Measurements from ENCODE around the gene TMEM156.
"Not testable (repeated sequence)": the region's sequence is repeated elsewhere in the genome, so short reads cannot be mapped to it uniquely, and the experiment has no call there.

The TMEM156 gene

DNA sequence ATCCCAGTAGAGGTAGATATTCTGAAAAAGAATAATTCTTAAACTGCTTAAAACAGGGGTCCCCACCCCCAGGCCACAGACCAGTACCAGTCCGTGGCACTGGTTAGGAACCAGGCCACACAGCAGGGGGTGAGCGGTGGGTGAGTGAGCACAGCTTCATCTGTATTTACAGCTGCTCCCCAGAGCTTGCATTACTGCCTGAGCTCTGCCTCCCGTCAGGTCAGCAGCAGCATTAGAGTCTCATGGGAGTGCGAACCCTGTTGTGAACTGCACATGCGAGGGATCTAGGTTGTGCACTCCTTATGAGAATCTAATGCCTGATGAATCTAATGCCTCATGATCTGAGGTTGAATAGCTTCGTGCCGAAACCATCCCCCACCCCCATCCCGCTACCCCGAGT lies 87.8 kb downstream of the TMEM156 start:
- DNase-seq (ENCODE audit: low read depth): no peak
- TF ChIP-seq, protein P1, sequence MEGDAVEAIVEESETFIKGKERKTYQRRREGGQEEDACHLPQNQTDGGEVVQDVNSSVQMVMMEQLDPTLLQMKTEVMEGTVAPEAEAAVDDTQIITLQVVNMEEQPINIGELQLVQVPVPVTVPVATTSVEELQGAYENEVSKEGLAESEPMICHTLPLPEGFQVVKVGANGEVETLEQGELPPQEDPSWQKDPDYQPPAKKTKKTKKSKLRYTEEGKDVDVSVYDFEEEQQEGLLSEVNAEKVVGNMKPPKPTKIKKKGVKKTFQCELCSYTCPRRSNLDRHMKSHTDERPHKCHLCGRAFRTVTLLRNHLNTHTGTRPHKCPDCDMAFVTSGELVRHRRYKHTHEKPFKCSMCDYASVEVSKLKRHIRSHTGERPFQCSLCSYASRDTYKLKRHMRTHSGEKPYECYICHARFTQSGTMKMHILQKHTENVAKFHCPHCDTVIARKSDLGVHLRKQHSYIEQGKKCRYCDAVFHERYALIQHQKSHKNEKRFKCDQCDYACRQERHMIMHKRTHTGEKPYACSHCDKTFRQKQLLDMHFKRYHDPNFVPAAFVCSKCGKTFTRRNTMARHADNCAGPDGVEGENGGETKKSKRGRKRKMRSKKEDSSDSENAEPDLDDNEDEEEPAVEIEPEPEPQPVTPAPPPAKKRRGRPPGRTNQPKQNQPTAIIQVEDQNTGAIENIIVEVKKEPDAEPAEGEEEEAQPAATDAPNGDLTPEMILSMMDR (IDR thresholded peaks at IDR 0.05; ENCODE audit: insufficient read depth, low read depth, low read length, missing control alignments): no peak
- H3K4me3 ChIP-seq (ENCODE audit: low read depth, low read length): no peak overlapping the region

DNA sequence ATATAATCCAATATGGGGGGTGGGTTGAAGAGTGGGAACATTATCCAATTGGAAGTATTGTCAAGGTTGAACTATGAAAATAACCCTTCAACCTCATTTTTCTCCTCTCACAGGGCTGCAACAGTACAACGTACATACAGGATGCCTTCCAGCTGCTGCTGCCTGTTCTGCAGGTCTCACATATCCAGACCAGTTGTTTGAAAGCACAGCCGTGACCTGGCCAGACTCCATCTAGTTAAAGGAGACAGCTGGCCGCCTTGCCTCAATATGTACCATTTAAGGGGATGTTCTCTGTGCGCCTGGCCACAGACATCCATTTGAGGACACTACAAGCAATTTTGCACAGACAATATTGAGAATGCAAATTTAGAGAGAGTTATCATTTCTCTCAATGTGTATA lies 88.9 kb downstream of the TMEM156 start:
- H3K4me3 ChIP-seq (ENCODE audit: low read depth, low read length): no peak overlapping the region
- TF ChIP-seq, protein P1 (IDR thresholded peaks at IDR 0.05; ENCODE audit: insufficient read depth, low read depth, low read length, missing control alignments): no peak
- no peak for DNase-seq (ENCODE audit: low read depth)

DNA sequence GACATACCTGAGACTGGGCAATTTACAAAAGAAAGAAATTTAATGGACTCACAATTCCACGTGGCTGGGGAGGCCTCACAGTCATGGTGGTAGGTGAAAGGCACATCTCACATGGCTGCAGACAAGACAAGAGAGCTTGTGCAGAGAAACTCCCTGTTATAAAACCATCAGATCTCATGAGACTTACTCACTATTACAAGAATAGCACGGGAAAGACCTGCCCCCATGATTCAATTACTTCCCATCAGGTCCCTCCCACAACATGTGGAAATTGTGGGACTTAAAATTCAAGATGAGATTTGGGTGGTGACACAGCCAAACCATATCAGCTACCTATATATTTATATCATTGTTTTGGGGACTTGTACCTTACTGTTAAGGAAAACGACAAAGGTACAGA lies 90.3 kb downstream of the TMEM156 start:
- not testable (repeated sequence) for H3K4me3 ChIP-seq (ENCODE audit: low read depth, low read length)

DNA sequence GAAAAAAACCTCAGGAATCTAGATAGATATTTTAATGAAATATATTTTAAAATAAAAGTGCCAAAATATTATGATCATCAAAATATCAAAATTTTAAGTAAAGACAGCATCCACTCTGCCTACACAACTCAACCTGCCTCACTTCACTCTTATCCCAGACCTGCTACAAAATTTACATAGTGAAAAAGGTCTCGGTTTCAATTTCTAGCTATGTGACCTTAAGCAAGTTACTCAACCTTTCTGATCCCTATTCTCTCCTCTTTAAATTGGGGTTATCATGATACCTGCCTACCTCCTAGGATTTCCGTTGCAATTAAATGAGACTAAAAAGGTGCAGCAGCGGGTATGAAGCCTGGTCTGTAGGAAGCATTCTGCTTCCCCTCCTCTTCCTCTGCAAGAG lies 91.7 kb downstream of the TMEM156 start:
- H3K4me3 ChIP-seq (ENCODE audit: low read depth, low read length): no peak overlapping the region
- TF ChIP-seq, protein P1 (IDR thresholded peaks at IDR 0.05; ENCODE audit: insufficient read depth, low read depth, low read length, missing control alignments): no peak
- DNase-seq (ENCODE audit: low read depth): peak; percentile 12

More for the DNA sequence above, 90.3 kb downstream of the TMEM156 start:
- DNase-seq (ENCODE audit: low read depth): not testable (repeated sequence)

DNA sequence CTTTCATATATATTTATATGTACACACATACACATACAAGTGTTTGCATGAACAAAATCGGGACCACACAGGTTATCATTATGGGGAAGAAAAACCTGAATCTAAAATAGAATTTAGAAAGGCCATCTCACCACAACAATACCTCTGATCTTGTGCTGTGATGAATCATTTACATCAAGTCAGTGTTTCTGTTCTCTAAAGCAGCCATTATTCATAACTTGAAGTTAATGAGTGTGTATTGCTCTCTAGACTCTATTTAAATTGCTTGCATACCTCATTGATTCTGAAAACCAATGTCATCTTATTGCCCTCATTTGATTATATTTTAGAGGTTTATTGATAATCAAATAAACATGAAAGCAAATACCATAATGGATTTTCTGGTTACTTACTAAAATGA lies 93.0 kb downstream of the TMEM156 start:
- peak; percentile 72 for DNase-seq (ENCODE audit: low read depth)
- TF ChIP-seq, protein P1 (IDR thresholded peaks at IDR 0.05; ENCODE audit: insufficient read depth, low read depth, low read length, missing control alignments): no peak

DNA sequence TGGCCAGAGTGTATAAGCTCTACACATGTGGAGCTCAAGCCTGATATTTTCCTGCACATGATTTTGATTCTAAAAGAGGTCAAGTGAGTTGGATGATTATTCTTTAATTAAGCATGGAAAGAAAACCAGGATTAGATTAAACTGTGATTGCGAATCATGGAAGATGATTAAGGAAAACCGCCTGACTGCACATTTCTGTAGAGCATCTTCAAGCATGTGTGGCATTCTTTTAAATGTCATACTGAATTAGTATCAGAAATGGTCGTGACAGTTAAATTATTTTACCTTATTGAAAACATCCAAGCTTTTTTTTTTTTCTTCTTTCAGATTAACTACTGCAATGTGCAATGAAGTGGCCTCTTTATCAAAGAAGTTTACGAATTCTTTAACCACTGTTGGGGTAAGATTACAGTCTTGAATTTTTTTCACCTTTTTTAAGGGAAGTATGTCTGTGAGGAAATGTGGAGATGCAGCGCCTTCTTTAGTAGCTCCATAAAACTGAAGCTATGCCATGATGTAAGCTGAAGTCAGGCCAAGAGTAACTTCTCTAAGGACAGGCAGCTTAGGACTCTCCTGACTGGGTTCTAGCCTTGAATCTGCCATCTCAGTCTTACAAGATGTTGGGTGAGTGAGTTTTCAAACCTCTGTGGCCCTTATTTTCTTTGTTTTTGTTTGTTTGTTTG lies 96.7 kb downstream of the TMEM156 start:
- no peak overlapping the region for H3K4me3 ChIP-seq (ENCODE audit: low read depth, low read length)
- no peak for DNase-seq (ENCODE audit: low read depth)
- TF ChIP-seq, protein P1 (IDR thresholded peaks at IDR 0.05; ENCODE audit: insufficient read depth, low read depth, low read length, missing control alignments): no peak

More for the DNA sequence above, 93.0 kb downstream of the TMEM156 start:
- H3K4me3 ChIP-seq (ENCODE audit: low read depth, low read length): no peak overlapping the region

DNA sequence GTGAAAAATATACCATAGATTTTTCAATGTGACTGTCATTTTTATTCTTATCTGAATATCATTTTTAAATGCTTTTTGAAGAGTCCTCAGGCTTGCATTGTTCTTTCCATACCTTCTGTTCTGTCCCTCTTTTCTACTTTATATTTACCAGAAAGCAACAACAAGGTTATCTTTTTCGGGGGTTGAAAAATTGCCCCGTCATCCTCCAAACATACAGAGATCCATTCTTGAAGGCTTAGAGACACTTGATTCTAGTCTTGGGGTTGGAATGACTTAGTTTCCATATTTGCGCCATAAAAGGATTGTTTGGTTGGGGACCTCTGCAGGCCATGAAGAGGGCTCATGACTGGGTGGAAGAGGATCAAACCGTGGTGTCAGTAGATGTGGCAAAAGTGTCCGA lies 101.1 kb downstream of the TMEM156 start:
- TF ChIP-seq, protein P1 (IDR thresholded peaks at IDR 0.05; ENCODE audit: insufficient read depth, low read depth, low read length, missing control alignments): no peak
- no peak for DNase-seq (ENCODE audit: low read depth)
- H3K4me3 ChIP-seq (ENCODE audit: low read depth, low read length): no peak overlapping the region
